Spinal cord (tissue), 10 donors: ENCODE results near the gene FNDC10. TPM values are rescaled to one million over a fixed set of nuclear protein-coding genes. Genes with fewer than 3 reads are reported as not detected.

Source experiments
- DNase-seq, 6 donors: peaks; one replicate each; pipeline versions ENCODE4 v3.0.0 to v3.0.0-alpha.2; 2013 to 2015; ENCODE audit warnings: low spot score in 6 of 6, low read depth in 4 of 6
- H3K27ac ChIP-seq: one replicate; pipeline ENCODE4 v1.5.1; 2013; ENCODE audit warnings: low read depth, low read length, control low read depth
- H3K27me3 ChIP-seq: one replicate; pipeline ENCODE4 v1.6.1; 2013; ENCODE audit warnings: low read length; ENCODE audit not compliant: control insufficient read depth, insufficient read depth
- H3K36me3 ChIP-seq: one replicate; pipeline ENCODE4 v1.6.1; 2013; ENCODE audit warnings: low read length; ENCODE audit not compliant: control insufficient read depth, insufficient read depth
- H3K4me1 ChIP-seq: one replicate; pipeline ENCODE4 v1.6.1; 2013; ENCODE audit warnings: low read length; ENCODE audit not compliant: control insufficient read depth, insufficient read depth
- H3K4me3 ChIP-seq: one replicate; pipeline ENCODE4 v1.5.1; 2013; ENCODE audit warnings: low read depth, low read length, control low read depth
- H3K9me3 ChIP-seq: one replicate; pipeline ENCODE4 v1.6.1; 2013; ENCODE audit warnings: low read length; ENCODE audit not compliant: control insufficient read depth, insufficient read depth
- WGBS: methylation state at CpG from one replicate; pipeline ENCODE4 v1.1.5; 2013; ENCODE audit warnings: missing lambda C conversion rate; ENCODE audit not compliant: insufficient coverage; 5-methylcytosine and 5-hydroxymethylcytosine counted together
- polyA plus RNA-seq, 2 donors: library from polyadenylated mRNA; unstranded; fragments of 120-200 nt; gene quantifications; one replicate each; pipeline ENCODE4 v1.2.1, GENCODE V29; 2013; ENCODE audit not compliant: insufficient read length in 2 of 2
- total RNA-seq, 2 donors: library from RNA; depleted of rRNA in 1 of 2; stranded (reverse); fragments of 120-200 nt in 1 of 2; fragments of >200 nt in 1 of 2; gene quantifications; one replicate each; pipeline versions ENCODE4 v1.2.3 to v1.2.4, GENCODE V29; 2013 to 2014
- donor health status: healthy.

FNDC10 gene
- total and polyA plus RNA-seq, 4 donors = 4.8 to 44.0 (median 24.8) TPM

- no peaks in the 10 kb centered on the region for H3K9me3 ChIP-seq
- peak in 1 of 6 donors; percentile 69 for DNase-seq
- peak overlapping the region; percentile 33 for H3K27ac ChIP-seq
- no peak overlapping the region for H3K4me3 ChIP-seq
- H3K4me1 ChIP-seq = peaks cover 24% of the 10 kb centered on the region
- no peaks in the 10 kb centered on the region for H3K27me3 ChIP-seq
- WGBS = 57% methylated on average over 10 of the region's 15 CpGs
- peaks cover 69% of the 10 kb centered on the region for H3K36me3 ChIP-seq
Measured at GRCh38 chr1:1550591-1551432, 49.1 kb downstream of the FNDC10 start.

- Histone ChIP-seq H3K36me3 (peaks cover 65% of the 10 kb centered on the region), H3K9me3 (no peaks in the 10 kb centered on the region), H3K27me3 (no peaks in the 10 kb centered on the region), H3K4me1 (peaks cover 22% of the 10 kb centered on the region), H3K27ac (no peak overlapping the region), H3K4me3 (no peak overlapping the region)
- DNase-seq = no peak
- 45% methylated on average over 4 of the region's 7 CpGs for WGBS
Measured at GRCh38 chr1:1550087-1550486, 49.8 kb downstream of the FNDC10 start.

- no peak for DNase-seq
- Histone ChIP-seq H3K4me3 (no peak overlapping the region), H3K36me3 (peaks cover 64% of the 10 kb centered on the region), H3K4me1 (peaks cover 16% of the 10 kb centered on the region), H3K27ac (no peak overlapping the region), H3K9me3 (no peaks in the 10 kb centered on the region), H3K27me3 (no peaks in the 10 kb centered on the region)
- 90% methylated on average over 13 of the region's 14 CpGs for WGBS
Measured at GRCh38 chr1:1548591-1548990, 51.3 kb downstream of the FNDC10 start.

Other genes with a start within 250 kb of the FNDC10 start
- gene MXRA8, start 241.6 kb downstream of the FNDC10 start, total RNA-seq = 100 to 1,000 TPM in 1 of 2 donors, 10 to 100 TPM in 1; 40.6 to 212 TPM
- gene MXRA8, start 241.6 kb downstream of the FNDC10 start, polyA plus RNA-seq = 100 to 1,000 TPM in 1 of 2 donors, 10 to 100 TPM in 1; 48.1 to 106 TPM
- 100 to 1,000 TPM in 1 of 2 donors, 10 to 100 TPM in 1; 41.4 to 105 TPM for gene AURKAIP1, start 224.9 kb downstream of the FNDC10 start, total RNA-seq
- 100 to 1,000 TPM; 124 to 130 TPM for gene AURKAIP1, start 224.9 kb downstream of the FNDC10 start, polyA plus RNA-seq
- gene CCNL2, start 200.8 kb downstream of the FNDC10 start, total RNA-seq = 100 to 1,000 TPM; 148 to 178 TPM
- gene CCNL2, start 200.8 kb downstream of the FNDC10 start, polyA plus RNA-seq = 100 to 1,000 TPM; 214 to 303 TPM
- gene MRPL20, start 192.8 kb downstream of the FNDC10 start, total RNA-seq = 100 to 1,000 TPM in 1 of 2 donors, 10 to 100 TPM in 1; 56.9 to 117 TPM
- gene MRPL20, start 192.8 kb downstream of the FNDC10 start, polyA plus RNA-seq = 100 to 1,000 TPM; 108 to 119 TPM
- 1 to 10 TPM; 1.8 to 6.7 TPM for gene ANKRD65, start 178.9 kb downstream of the FNDC10 start, total RNA-seq
- gene ANKRD65, start 178.9 kb downstream of the FNDC10 start, polyA plus RNA-seq = 10 to 100 TPM; 10.6 to 10.8 TPM
- 10 to 100 TPM; 11.4 to 34.5 TPM for gene VWA1, start 164.4 kb downstream of the FNDC10 start, total RNA-seq
- 10 to 100 TPM; 53.0 to 67.0 TPM for gene VWA1, start 164.4 kb downstream of the FNDC10 start, polyA plus RNA-seq
- gene ATAD3C, start 150.4 kb downstream of the FNDC10 start, total RNA-seq = under 1 TPM; 0.10 to 0.72 TPM
- 1 to 10 TPM in 1 of 2 donors, under 1 TPM in 1; 0.68 to 2.3 TPM for gene ATAD3C, start 150.4 kb downstream of the FNDC10 start, polyA plus RNA-seq
- gene ATAD3B, start 128.4 kb downstream of the FNDC10 start, total RNA-seq = 10 to 100 TPM in 1 of 2 donors, 1 to 10 TPM in 1; 9.8 to 19.7 TPM
- 10 to 100 TPM; 18.4 to 37.8 TPM for gene ATAD3B, start 128.4 kb downstream of the FNDC10 start, polyA plus RNA-seq
- 10 to 100 TPM in 1 of 2 donors, 1 to 10 TPM in 1; 9.0 to 22.0 TPM for gene ATAD3A, start 88.0 kb downstream of the FNDC10 start, total RNA-seq
- gene ATAD3A, start 88.0 kb downstream of the FNDC10 start, polyA plus RNA-seq = 10 to 100 TPM; 33.0 to 45.7 TPM
- gene TMEM240, start 59.5 kb downstream of the FNDC10 start, total RNA-seq = 10 to 100 TPM; 10.2 to 12.3 TPM
- 10 to 100 TPM; 43.5 to 47.7 TPM for gene TMEM240, start 59.5 kb downstream of the FNDC10 start, polyA plus RNA-seq
- 10 to 100 TPM; 42.1 to 54.3 TPM for gene SSU72, start 25.3 kb downstream of the FNDC10 start, total RNA-seq
- 100 to 1,000 TPM; 112 to 121 TPM for gene SSU72, start 25.3 kb downstream of the FNDC10 start, polyA plus RNA-seq
- gene MIB2, start 15.4 kb upstream of the FNDC10 start, total RNA-seq = 10 to 100 TPM; 27.0 to 72.2 TPM
- gene MIB2, start 15.4 kb upstream of the FNDC10 start, polyA plus RNA-seq = 100 to 1,000 TPM in 1 of 2 donors, 10 to 100 TPM in 1; 83.3 to 100 TPM
- gene MMP23B, start 32.0 kb upstream of the FNDC10 start, total RNA-seq = 10 to 100 TPM in 1 of 2 donors, 1 to 10 TPM in 1; 5.9 to 13.2 TPM
- gene MMP23B, start 32.0 kb upstream of the FNDC10 start, polyA plus RNA-seq = 1 to 10 TPM; 2.6 to 8.5 TPM
- 10 to 100 TPM in 1 of 2 donors, 1 to 10 TPM in 1; 7.0 to 14.8 TPM for gene CDK11B, start 58.9 kb upstream of the FNDC10 start, total RNA-seq
- gene CDK11B, start 58.9 kb upstream of the FNDC10 start, polyA plus RNA-seq = 10 to 100 TPM; 44.4 to 44.5 TPM
- 10 to 100 TPM; 46.2 to 49.9 TPM for gene SLC35E2B, start 92.7 kb upstream of the FNDC10 start, total RNA-seq
- gene SLC35E2B, start 92.7 kb upstream of the FNDC10 start, polyA plus RNA-seq = 100 to 1,000 TPM in 1 of 2 donors, 10 to 100 TPM in 1; 91.9 to 123 TPM
- 10 to 100 TPM in 1 of 2 donors, 1 to 10 TPM in 1; 6.8 to 16.0 TPM for gene CDK11A, start 124.2 kb upstream of the FNDC10 start, total RNA-seq
- gene CDK11A, start 124.2 kb upstream of the FNDC10 start, polyA plus RNA-seq = 10 to 100 TPM; 36.5 to 41.4 TPM
- 10 to 100 TPM; 29.9 to 40.4 TPM for gene NADK, start 178.3 kb upstream of the FNDC10 start, total RNA-seq
- 10 to 100 TPM; 56.2 to 65.1 TPM for gene NADK, start 178.3 kb upstream of the FNDC10 start, polyA plus RNA-seq